ENCODE measurements around the gene SLC2A14. TPM values are rescaled to one million over a fixed set of nuclear protein-coding genes. Genes with fewer than 3 reads are reported as not detected.
"Not testable (repeated sequence)": the region's sequence is repeated elsewhere in the genome, so short reads cannot be mapped to it uniquely, and the experiment has no call there.

Gene SLC2A14
- total and polyA plus RNA-seq, 8 donors = 4.3 to 8.1 (median 6.3) TPM

DNA sequence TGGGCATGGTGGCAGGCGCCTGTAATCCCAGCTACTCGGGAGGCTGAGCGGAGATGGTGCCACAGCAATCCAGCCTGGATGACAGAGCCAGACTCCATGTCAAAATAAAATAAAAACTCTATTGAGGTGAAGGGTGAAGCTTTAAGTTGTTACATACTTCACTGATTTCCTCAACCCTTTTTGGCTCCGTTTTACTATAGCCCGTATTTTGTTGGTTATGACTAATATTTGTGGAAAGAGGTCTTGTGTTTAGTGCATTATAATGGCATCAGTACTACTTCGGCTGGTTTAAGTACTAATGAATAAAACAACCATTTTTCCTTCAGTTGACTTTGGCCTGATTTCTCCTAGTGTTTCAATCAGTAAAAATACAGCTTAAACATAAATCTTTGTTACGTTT is 27.0 kb upstream of the SLC2A14 start:
- DNase-seq = no peak
- H3K27me3 ChIP-seq = no peaks in the 10 kb centered on the region
- WGBS, 2 donors = 90 to 91% methylated on average over 7 of the region's 7 CpGs
- TF ChIP-seq, protein P1, sequence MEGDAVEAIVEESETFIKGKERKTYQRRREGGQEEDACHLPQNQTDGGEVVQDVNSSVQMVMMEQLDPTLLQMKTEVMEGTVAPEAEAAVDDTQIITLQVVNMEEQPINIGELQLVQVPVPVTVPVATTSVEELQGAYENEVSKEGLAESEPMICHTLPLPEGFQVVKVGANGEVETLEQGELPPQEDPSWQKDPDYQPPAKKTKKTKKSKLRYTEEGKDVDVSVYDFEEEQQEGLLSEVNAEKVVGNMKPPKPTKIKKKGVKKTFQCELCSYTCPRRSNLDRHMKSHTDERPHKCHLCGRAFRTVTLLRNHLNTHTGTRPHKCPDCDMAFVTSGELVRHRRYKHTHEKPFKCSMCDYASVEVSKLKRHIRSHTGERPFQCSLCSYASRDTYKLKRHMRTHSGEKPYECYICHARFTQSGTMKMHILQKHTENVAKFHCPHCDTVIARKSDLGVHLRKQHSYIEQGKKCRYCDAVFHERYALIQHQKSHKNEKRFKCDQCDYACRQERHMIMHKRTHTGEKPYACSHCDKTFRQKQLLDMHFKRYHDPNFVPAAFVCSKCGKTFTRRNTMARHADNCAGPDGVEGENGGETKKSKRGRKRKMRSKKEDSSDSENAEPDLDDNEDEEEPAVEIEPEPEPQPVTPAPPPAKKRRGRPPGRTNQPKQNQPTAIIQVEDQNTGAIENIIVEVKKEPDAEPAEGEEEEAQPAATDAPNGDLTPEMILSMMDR (IDR thresholded peaks at IDR 0.05) = no peak
- no peaks in the 10 kb centered on the region for H3K9me3 ChIP-seq
- no peak for ATAC-seq
- H3K36me3 ChIP-seq = no peaks in the 10 kb centered on the region
- intact Hi-C loops (cut with DNase I) = no loop called here
- no peak overlapping the region for H3K4me3 ChIP-seq
- FAIRE-seq = no peak
- H3K4me1 ChIP-seq = peaks cover 0 to under 1% (median 0%) of the 10 kb centered on the region in 3 donors
- H3K27ac ChIP-seq = no peak overlapping the region

DNA sequence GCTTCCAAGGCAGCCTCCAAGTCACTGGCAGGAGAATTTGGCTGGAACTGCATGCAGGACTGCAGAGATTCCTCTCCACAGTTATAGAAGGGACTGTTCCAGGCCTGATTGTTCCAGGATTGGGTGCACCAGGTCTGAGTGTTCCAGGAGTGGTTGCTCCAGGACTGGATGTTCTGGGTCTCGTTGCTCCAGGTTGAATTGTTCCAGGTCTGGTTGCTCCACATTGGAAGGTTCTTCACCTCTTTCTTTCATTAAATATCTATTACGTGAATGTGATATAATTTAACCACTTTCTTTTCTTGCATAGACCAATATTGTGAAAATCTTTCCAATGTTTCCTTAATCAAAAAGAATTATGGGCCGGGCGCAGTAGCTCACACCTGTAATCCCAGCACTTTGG is 24.0 kb upstream of the SLC2A14 start:
- H3K27ac ChIP-seq; H3K4me3 ChIP-seq; DNase-seq; FAIRE-seq; H3K36me3 ChIP-seq; H3K4me1 ChIP-seq; H3K9me3 ChIP-seq; ATAC-seq; H3K27me3 ChIP-seq; intact Hi-C loops (cut with DNase I): not testable (repeated sequence)
- WGBS, 2 donors = 78 to 79% methylated on average over 4 of the region's 4 CpGs

DNA sequence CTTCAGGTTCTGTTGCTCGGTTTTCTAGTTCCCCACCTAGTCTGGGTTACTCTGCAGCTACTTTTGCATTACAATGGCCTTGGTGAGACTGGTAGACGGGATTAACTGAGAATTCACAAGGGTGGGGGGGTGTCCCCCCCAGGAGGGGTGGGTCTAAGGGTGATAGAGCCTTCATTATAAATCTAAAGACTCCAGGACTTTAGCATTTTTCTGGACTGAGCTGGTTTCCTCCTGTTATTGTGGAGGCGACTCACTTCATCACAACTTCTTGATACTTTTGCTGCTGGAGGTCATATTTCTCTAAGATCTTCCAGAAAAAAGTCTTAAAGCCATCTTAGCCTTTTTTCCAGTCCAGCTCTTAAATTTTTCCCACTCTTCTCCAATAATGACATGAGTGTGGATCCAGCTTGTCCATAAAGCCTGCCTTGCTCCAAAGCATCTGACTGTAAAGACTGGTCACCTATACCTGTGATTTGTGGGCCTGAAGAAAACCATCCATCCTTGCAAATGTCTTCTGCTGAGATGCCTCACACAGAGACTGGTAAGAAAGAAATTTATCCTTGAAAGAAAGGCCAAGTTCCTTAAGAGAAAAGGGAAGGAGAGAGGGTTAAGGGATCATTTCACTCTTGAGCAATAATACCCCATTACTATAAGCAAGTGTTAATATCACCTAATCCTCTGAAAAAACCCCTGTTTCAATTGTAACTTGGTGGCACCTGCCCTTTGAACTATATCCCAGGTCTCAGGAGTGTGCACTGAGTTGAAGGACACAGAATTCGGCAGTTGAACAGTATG is 19.7 kb upstream of the SLC2A14 start:
- H3K27me3 ChIP-seq = no peaks in the 10 kb centered on the region
- no peaks in the 10 kb centered on the region for H3K36me3 ChIP-seq
- DNase-seq (no peak), FAIRE-seq (no peak), ATAC-seq (no peak)
- H3K9me3 ChIP-seq = no peaks in the 10 kb centered on the region
- TF ChIP-seq, protein P1 (IDR thresholded peaks at IDR 0.05) = no peak
- no peak overlapping the region for H3K27ac ChIP-seq
- no peak overlapping the region for H3K4me3 ChIP-seq
- intact Hi-C loops (cut with DNase I) = no loop called here
- 63 to 78% methylated on average over 3 to 4 of the region's 4 CpGs for WGBS, 2 donors
- no peaks in the 10 kb centered on the region for H3K4me1 ChIP-seq

DNA sequence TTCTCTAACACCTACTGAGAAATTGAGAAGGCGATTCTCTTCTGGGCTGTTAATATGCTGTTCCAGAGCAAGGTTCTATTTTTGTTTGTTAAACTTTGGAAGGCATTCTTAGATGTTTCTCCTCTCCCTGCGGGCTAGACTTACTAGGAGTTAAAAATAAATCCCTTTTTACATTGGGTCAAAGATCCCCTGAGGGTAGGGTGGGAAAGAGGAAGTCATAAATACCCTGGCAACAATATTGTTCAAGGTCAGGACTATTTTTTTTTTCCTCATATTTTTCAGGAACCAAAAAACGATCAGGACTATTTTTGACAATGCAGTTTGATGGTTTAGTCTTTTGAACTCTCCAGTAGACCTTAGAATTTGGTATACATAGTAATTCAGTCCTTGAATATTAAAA is 12.0 kb upstream of the SLC2A14 start:
- intact Hi-C loops (cut with DNase I) = no loop called here
- no peaks in the 10 kb centered on the region for H3K27me3 ChIP-seq
- no peak for DNase-seq
- FAIRE-seq = no peak
- TF ChIP-seq, protein P1 (IDR thresholded peaks at IDR 0.05) = no peak
- no peak overlapping the region for H3K27ac ChIP-seq
- 44 to 45% methylated on average over 3 of the region's 3 CpGs for WGBS, 2 donors
- H3K9me3 ChIP-seq = no peaks in the 10 kb centered on the region
- H3K4me3 ChIP-seq = no peak overlapping the region
- ATAC-seq = peak in 1 of 4 donors; percentile 26
- no peaks in the 10 kb centered on the region for H3K4me1 ChIP-seq
- H3K36me3 ChIP-seq = no peaks in the 10 kb centered on the region

DNA sequence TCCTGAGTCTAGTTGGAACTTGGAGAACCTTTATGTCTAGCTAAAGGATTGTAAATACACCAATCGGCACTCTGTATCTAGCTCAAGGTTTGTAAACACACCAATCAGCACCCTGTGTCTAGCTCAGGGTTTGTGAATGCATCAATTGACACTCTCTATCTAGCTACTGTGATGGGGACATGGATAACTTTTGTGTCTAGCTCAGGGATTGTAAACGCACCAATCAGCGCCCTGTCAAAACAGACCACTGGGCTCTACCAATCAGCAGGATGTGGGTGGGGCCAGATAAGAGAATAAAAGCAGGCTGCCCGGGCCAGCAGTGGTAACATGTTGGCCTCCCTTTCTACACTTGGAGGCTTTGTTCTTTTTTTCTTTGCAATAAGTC is 9.0 kb upstream of the SLC2A14 start:
- intact Hi-C loops (cut with DNase I); H3K27me3 ChIP-seq; ATAC-seq; DNase-seq; FAIRE-seq; H3K36me3 ChIP-seq; H3K4me3 ChIP-seq; H3K27ac ChIP-seq; H3K9me3 ChIP-seq; H3K4me1 ChIP-seq: not testable (repeated sequence)
- WGBS, 2 donors = 56 to 69% methylated on average over 4 of the region's 4 CpGs

DNA sequence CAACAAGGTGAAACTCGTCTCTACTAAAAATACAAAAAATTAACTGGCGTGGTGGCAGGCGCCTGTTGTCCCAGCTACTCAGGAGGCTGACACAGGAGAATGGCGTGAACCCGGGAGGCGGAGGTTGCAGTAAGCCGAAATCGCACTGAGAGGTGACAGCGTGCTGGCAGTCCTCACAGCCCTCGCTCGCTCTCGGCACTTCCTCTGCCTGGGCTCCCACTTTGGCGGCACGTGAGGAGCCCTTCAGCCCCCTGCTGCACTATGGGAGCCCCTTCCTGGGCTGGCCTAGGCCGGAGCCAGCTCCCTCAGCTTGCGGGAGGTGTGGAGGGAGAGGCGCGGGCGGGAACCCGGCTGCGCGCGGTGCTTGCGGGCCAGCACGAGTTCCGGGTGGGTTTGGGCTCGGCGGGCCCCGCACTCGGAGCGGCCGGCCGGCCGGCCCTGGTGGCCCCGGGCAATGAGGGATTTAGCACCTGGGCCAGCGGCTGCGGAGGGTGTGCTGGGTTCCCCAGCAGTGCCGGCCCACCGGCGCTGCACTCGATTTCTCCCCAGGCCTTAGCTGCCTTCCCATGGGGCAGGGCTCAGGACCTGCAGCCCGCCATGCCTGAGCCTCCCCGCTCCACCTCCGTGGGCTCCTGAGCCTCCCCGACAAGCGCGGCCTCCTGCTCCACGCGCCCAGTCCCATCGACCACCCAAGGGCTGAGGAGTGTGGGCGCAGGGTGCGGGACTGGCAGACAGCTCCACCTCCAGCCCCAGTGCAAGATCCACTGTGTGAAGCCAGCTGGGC is 8.4 kb upstream of the SLC2A14 start:
- H3K27me3 ChIP-seq; intact Hi-C loops (cut with DNase I); H3K4me3 ChIP-seq; H3K36me3 ChIP-seq; ATAC-seq; H3K9me3 ChIP-seq; H3K4me1 ChIP-seq; H3K27ac ChIP-seq; FAIRE-seq: not testable (repeated sequence)
- peak in 1 of 6 donors; percentile 63 for DNase-seq
- 94 to 96% methylated on average over 45 to 52 of the region's 52 CpGs for WGBS, 2 donors
